ENCODE data around the gene WDFY1. TPM values are rescaled to one million over a fixed set of nuclear protein-coding genes. Genes with fewer than 3 reads are reported as not detected.
A peak's percentile ranks its signal among the peaks of the same experiment; 100 is the strongest.

The WDFY1 gene
- total RNA-seq, 1 experiment from 2014 or later = 66.0 TPM

- TF ChIP-seq FOXP4 (CRISPR knock-in tag; IDR thresholded peaks at IDR 0.05) = no peak
- no peak for TF ChIP-seq CREM (CRISPR knock-in tag; IDR thresholded peaks at IDR 0.05)
Measured at GRCh38 chr2:223886726-223887125, 58.4 kb downstream of the WDFY1 start (continued).

- H3K27ac Mint-ChIP-seq = no peak overlapping the region
- peaks cover 4% of the 10 kb centered on the region; the same call in 1 of the 2 replicates for H3K9me3 Mint-ChIP-seq
- ChIA-PET CTCF (no interaction called here), POLR2A (interaction anchor here (0.6 kb wide), 1 partner anchor 26 kb away, joined by 3 read pairs; no protein-coding TSS in a partner anchor)
- no peak for DNase-seq (ENCODE audit: low spot score)
- H3K4me1 Mint-ChIP-seq = 0 out of 2 replicates have a peak, but pooled peaks cover 4% of the 10 kb centered on the region
- H3K36me3 Mint-ChIP-seq = peaks cover 59% of the 10 kb centered on the region
- H3K27me3 Mint-ChIP-seq (ENCODE audit: low read depth) = no peaks in the 10 kb centered on the region
- TF ChIP-seq ZNF425 (CRISPR knock-in tag; conservative IDR thresholded peaks at IDR 0.05) (no peak), CREM (CRISPR knock-in tag; IDR thresholded peaks at IDR 0.05) (no peak), NR3C1 (CRISPR knock-in tag; conservative IDR thresholded peaks at IDR 0.05; ENCODE audit: low read depth) (no peak), NR1H2 (CRISPR knock-in tag; IDR thresholded peaks at IDR 0.05) (no peak), GTF2I (CRISPR knock-in tag; conservative IDR thresholded peaks at IDR 0.05) (no peak)
- ATAC-seq = no peak
- no peak overlapping the region for H3K4me3 Mint-ChIP-seq
Measured at GRCh38 chr2:223884399-223884798, 60.7 kb downstream of the WDFY1 start.

GRCh38 chr2:223882715-223883114, 62.4 kb downstream of the WDFY1 start:
- Mint-ChIP-seq H3K4me1 (0 out of 2 replicates have a peak, but pooled peaks cover 4% of the 10 kb centered on the region), H3K27me3 (ENCODE audit: low read depth) (no peaks in the 10 kb centered on the region), H3K9me3 (no peaks in the 10 kb centered on the region), H3K36me3 (peaks cover 63% of the 10 kb centered on the region), H3K4me3 (no peak overlapping the region), H3K27ac (no peak overlapping the region)
- POLR2A ChIA-PET = no interaction called here
- ATAC-seq (no peak), DNase-seq (ENCODE audit: low spot score) (no peak)
- CTCF ChIA-PET = interaction anchor here (1.1 kb wide), 1 partner anchor 23 kb away, joined by 3 read pairs; no protein-coding TSS in a partner anchor
- TF ChIP-seq ZNF121 (CRISPR knock-in tag; IDR thresholded peaks at IDR 0.05) (peak; percentile 56; the same call in 1 of the 2 replicates), ESRRA (CRISPR knock-in tag; IDR thresholded peaks at IDR 0.05; ENCODE audit: borderline replicate concordance) (no peak)

GRCh38 chr2:223880796-223881195, 64.3 kb downstream of the WDFY1 start:
- CTCF ChIA-PET = no interaction called here
- POLR2A ChIA-PET = no interaction called here
- H3K4me3 Mint-ChIP-seq = no peak overlapping the region
- H3K27ac Mint-ChIP-seq = peak overlapping the region; percentile 53; the same call in 1 of the 2 replicates
- no peaks in the 10 kb centered on the region for H3K27me3 Mint-ChIP-seq (ENCODE audit: low read depth)
- no peak for DNase-seq (ENCODE audit: low spot score)
- H3K36me3 Mint-ChIP-seq = peaks cover 70% of the 10 kb centered on the region
- ATAC-seq = no peak
- H3K9me3 Mint-ChIP-seq = no peaks in the 10 kb centered on the region
- H3K4me1 Mint-ChIP-seq = no peaks in the 10 kb centered on the region
- TF ChIP-seq GABPB1 (CRISPR knock-in tag; IDR thresholded peaks at IDR 0.05) (no peak), NR1H2 (CRISPR knock-in tag; IDR thresholded peaks at IDR 0.05) (no peak), JAZF1 (CRISPR knock-in tag; IDR thresholded peaks at IDR 0.05) (no peak), ZNF532 (CRISPR knock-in tag; IDR thresholded peaks at IDR 0.05; ENCODE audit: borderline replicate concordance) (no peak), NR3C1 (CRISPR knock-in tag; conservative IDR thresholded peaks at IDR 0.05; ENCODE audit: low read depth) (no peak), ZNF416 (CRISPR knock-in tag; IDR thresholded peaks at IDR 0.05) (no peak), SP1 (CRISPR knock-in tag; conservative IDR thresholded peaks at IDR 0.05) (no peak), ZNF425 (CRISPR knock-in tag; conservative IDR thresholded peaks at IDR 0.05) (no peak), PREB (CRISPR knock-in tag; IDR thresholded peaks at IDR 0.05; ENCODE audit: borderline replicate concordance) (no peak), GRHL2 (CRISPR knock-in tag; IDR thresholded peaks at IDR 0.05; ENCODE audit: insufficient replicate concordance, severe bottlenecking) (no peak), IRF1 (CRISPR knock-in tag; IDR thresholded peaks at IDR 0.05) (no peak), RELA (CRISPR knock-in tag; IDR thresholded peaks at IDR 0.05; ENCODE audit: borderline replicate concordance) (no peak)
